HepG2 (cell line): Measurements from ENCODE around the gene SHPK. TPM values are rescaled to one million over a fixed set of nuclear protein-coding genes. Genes with fewer than 3 reads are reported as not detected.

ENCODE experiments used
- ATAC-seq: fragments of 200-7000 bp; cut with Tn5 transposase; 3 replicates; pipeline ENCODE4 v1.9.1; 2020; ENCODE audit warnings: mild to moderate bottlenecking, moderate library complexity
- BruUV-seq: library from RNA; stranded (reverse); fragments of 400-500 nt; replicated peaks from 2 replicates; lab custom pipeline; 2021; lab: Mats Ljungman, UMichigan
- CTCF ChIA-PET: fragments of 300-600 bp; formaldehyde crosslinking; extraction: SDS; loops from one replicate; lab custom pipeline; 2021; ENCODE audit warnings: low total read pairs, inconsistent platforms, low intra/inter-chr PET ratio; lab: Yijun Ruan, JAX
- POLR2A ChIA-PET: fragments of 350-600 bp; sonication (Branson Sonifier 250); formaldehyde crosslinking; loops from one replicate; lab custom pipeline; 2020; ENCODE audit warnings: antibody characterized with exemption, inconsistent platforms; lab: Yijun Ruan, JAX
- DNase-seq: peaks from one replicate; pipeline ENCODE4 v3.0.0-alpha.2; 2015; ENCODE audit warnings: low spot score
- FAIRE-seq: peaks from 3 replicates; lab custom pipeline; 2011; peaks lifted over from hg19 to GRCh38; lab: Jason Lieb, UNC
- H2AFZ ChIP-seq: one replicate; pipeline ENCODE4 v1.6.1; 2011; ENCODE audit warnings: low read length, inconsistent platforms
- H3K27ac ChIP-seq: fragments of 300-600 bp; 3 replicates; pipeline ENCODE4 v1.8.0; 2011; ENCODE audit warnings: mixed run types, mild to moderate bottlenecking, mixed read lengths, low read length, inconsistent platforms; ENCODE audit not compliant: insufficient read depth; ENCODE audit errors: extremely low read length
- H3K27me3 ChIP-seq, 2 experiments: fragments of 200-600 bp in 1 of 2; 2 replicates in 1 of 2; 3 replicates in 1 of 2; pipeline versions ENCODE4 v1.6.0 to v1.8.0; 2011; ENCODE audit warnings: low read length in 2 of 2, mild to moderate bottlenecking in 2 of 2, moderate library complexity in 2 of 2, inconsistent platforms in 1 of 2; ENCODE audit not compliant: insufficient read depth in 2 of 2, control insufficient read depth in 1 of 2
- H3K36me3 ChIP-seq, 2 experiments: fragments of 200-600 bp in 1 of 2; replicated peaks in 1 of 2; 2 replicates in 1 of 2; 3 replicates in 1 of 2; pipeline versions ENCODE4 v1.5.1 to v1.8.0; 2011; ENCODE audit warnings: low read length in 2 of 2, inconsistent platforms in 1 of 2; ENCODE audit not compliant: insufficient read depth in 2 of 2, control insufficient read depth in 1 of 2
- H3K4me1 ChIP-seq: 2 replicates; pipeline ENCODE4 v1.5.1; 2012; ENCODE audit warnings: low read length, inconsistent platforms; ENCODE audit not compliant: insufficient read depth
- H3K4me2 ChIP-seq: 2 replicates; pipeline ENCODE4 v1.6.0; 2011; ENCODE audit warnings: low read depth, low read length, inconsistent platforms
- H3K4me3 ChIP-seq, 3 experiments: fragments of 200-600 bp in 1 of 3; sonication (generic), shearing (Covaris generic) in 1 of 3; replicated peaks in 1 of 3; 2 replicates each; pipeline ENCODE4 v1.5.1; 2011 to 2016; ENCODE audit warnings: low read length in 3 of 3, inconsistent platforms in 2 of 3, low read depth in 2 of 3, mild to moderate bottlenecking in 2 of 3, control low read depth in 1 of 3, mixed read lengths in 1 of 3; ENCODE audit not compliant: insufficient read depth in 1 of 3
- H3K79me2 ChIP-seq: one replicate; pipeline ENCODE4 v1.6.1; 2011; ENCODE audit warnings: low read length, inconsistent platforms; ENCODE audit not compliant: insufficient read depth
- H3K9ac ChIP-seq: 2 replicates; pipeline ENCODE4 v1.6.0; 2011; ENCODE audit warnings: mild to moderate bottlenecking, low read depth, low read length, inconsistent platforms; ENCODE audit not compliant: insufficient read depth
- H3K9me3 ChIP-seq: 2 replicates; pipeline ENCODE4 v1.5.1; 2012; ENCODE audit warnings: mild to moderate bottlenecking, low read length
- H4K20me1 ChIP-seq: 2 replicates; pipeline ENCODE4 v1.6.0; 2011; ENCODE audit warnings: inconsistent platforms, mild to moderate bottlenecking, low read length, moderate library complexity; ENCODE audit not compliant: insufficient read depth
- AKAP8 ChIP-seq: sonication (generic); formaldehyde crosslinking; IDR thresholded peaks from 2 replicates; pipeline ENCODE4 v1.5.1; 2020; ENCODE audit warnings: mild to moderate bottlenecking, missing genetic modification reagents
- BRF2 ChIP-seq: sonication (generic); formaldehyde crosslinking; IDR thresholded peaks from 2 replicates; pipeline ENCODE4 v1.8.1; 2022; ENCODE audit warnings: mild to moderate bottlenecking, missing genetic modification reagents
- PBX2 ChIP-seq: IDR thresholded peaks from 2 replicates; pipeline ENCODE4 v1.6.1; 2016; ENCODE audit warnings: control low read depth
- SATB2 ChIP-seq: sonication (generic); formaldehyde crosslinking; IDR thresholded peaks from 2 replicates; pipeline ENCODE4 v1.5.0; 2020; ENCODE audit warnings: missing genetic modification reagents
- TRIM22 ChIP-seq: fragments of 450-650 bp; IDR thresholded peaks from 2 replicates; pipeline ENCODE4 v1.6.1; 2017
- WIZ ChIP-seq: sonication (generic); formaldehyde crosslinking; IDR thresholded peaks from 2 replicates; pipeline ENCODE4 v1.5.1; 2020; ENCODE audit warnings: mild to moderate bottlenecking, missing genetic modification reagents
- YEATS4 ChIP-seq: sonication (generic); formaldehyde crosslinking; IDR thresholded peaks from 2 replicates; pipeline ENCODE4 v1.4.0; 2020; ENCODE audit warnings: missing genetic modification reagents, borderline replicate concordance
- ZBTB26 ChIP-seq: IDR thresholded peaks from 2 replicates; pipeline ENCODE4 v1.6.1; 2016; ENCODE audit warnings: missing compliant biosample characterization, missing genetic modification reagents, borderline replicate concordance
- ZBTB4 ChIP-seq: sonication (generic); formaldehyde crosslinking; IDR thresholded peaks from 2 replicates; pipeline ENCODE4 v1.4.0; 2020; ENCODE audit warnings: missing genetic modification reagents, mild to moderate bottlenecking, borderline replicate concordance
- ZNF230 ChIP-seq: sonication (generic); formaldehyde crosslinking; IDR thresholded peaks from 2 replicates; pipeline ENCODE4 v1.4.0; 2020; ENCODE audit warnings: mild to moderate bottlenecking, missing genetic modification reagents
- ZNF687 ChIP-seq: sonication (generic); formaldehyde crosslinking; IDR thresholded peaks from 2 replicates; pipeline ENCODE4 v1.5.1; 2020; ENCODE audit warnings: mild to moderate bottlenecking, missing genetic modification reagents, moderate library complexity
- ZNF766 ChIP-seq: sonication (generic); formaldehyde crosslinking; IDR thresholded peaks from 2 replicates; pipeline ENCODE4 v1.5.0; 2020; ENCODE audit warnings: missing genetic modification reagents, borderline replicate concordance
- WGBS: methylation state at CpG from one replicate; pipeline ENCODE4 v1.1.6; 2017; ENCODE audit warnings: low lambda C conversion rate; 5-methylcytosine and 5-hydroxymethylcytosine counted together
- in situ Hi-C: cut with HindIII; loops from 2 replicates; pipeline ENCODE4 v1.10.0; 2017; ENCODE audit warnings: low pct_unique_long_range_greater_than_20kb; ENCODE audit not compliant: extremely low pct_ligation_motif_present
- intact Hi-C: fragments of 100-400 bp; cut with micrococcal nuclease; formaldehyde crosslinking; loops from one replicate; pipeline ENCODE4 v1.10.0; 2022; ENCODE audit not compliant: unreplicated experiment
- polyA plus RNA-seq, 8 experiments: library from polyadenylated mRNA; depleted of rRNA in 3 of 8; stranded (reverse) in 7 of 8; unstranded in 1 of 8; fragments of >200 nt; fragmentation: Illumina TruSeq in 4 of 8; extraction: Trizol in 4 of 8; gene quantifications; 2 replicates each; pipeline versions ENCODE4 v1.2.1 to v1.2.3, GENCODE V29; 2011 to 2016; ENCODE audit warnings: low read depth in 4 of 8, missing spikeins in 1 of 8, mixed read lengths in 1 of 8; ENCODE audit not compliant: insufficient read depth in 1 of 8
- total RNA-seq, 5 experiments: library from RNA; depleted of rRNA; stranded (reverse); fragments of >200 nt; fragmentation: Illumina TruSeq; extraction: Trizol; gene quantifications; 2 replicates each; pipeline ENCODE4 v1.2.3, GENCODE V29; 2016; ENCODE audit warnings: low read depth in 1 of 5

Gene SHPK
- total and polyA plus RNA-seq, 2 of the 13 experiments (the other 11 are each of a cell fraction or from before 2014, with no cell fraction given): 16.2 to 30.9 TPM

- peaks cover 21 to 49% of the 10 kb centered on the region in 2 experiments for H3K36me3 ChIP-seq
- BruUV-seq: no TSS peak
- TF ChIP-seq TRIM22 (no peak), ZNF766 (CRISPR knock-in tag) (no peak), YEATS4 (CRISPR knock-in tag) (no peak), WIZ (CRISPR knock-in tag) (no peak), ZNF687 (CRISPR knock-in tag) (no peak), BRF2 (CRISPR knock-in tag) (no peak), AKAP8 (CRISPR knock-in tag) (no peak), ZNF230 (no peak), ZBTB26 (CRISPR knock-in tag) (no peak), SATB2 (no peak), ZBTB4 (no peak), PBX2 (CRISPR knock-in tag) (no peak)
These were observed 45.3 kb downstream of the SHPK start for GRCh38 chr17:3590768-3591167.

More at GRCh38 chr17:3590768-3591167, 45.3 kb downstream of the SHPK start:
- no peak overlapping the region for H3K27ac ChIP-seq
- intact Hi-C loops (no loop called here), in situ Hi-C loops (no loop called here)
- ChIA-PET POLR2A (no interaction called here), CTCF (no interaction called here)
- no peak overlapping the region for H3K4me2 ChIP-seq
- no peak overlapping the region for H3K4me3 ChIP-seq
- 94% methylated on average over 12 of the region's 15 CpGs for WGBS
- no peaks in the 10 kb centered on the region for H4K20me1 ChIP-seq
- H3K79me2 ChIP-seq: no peaks in the 10 kb centered on the region
- H3K9ac ChIP-seq: no peak overlapping the region
- DNase-seq (no peak), ATAC-seq (no peak), FAIRE-seq (no peak)
- H2AFZ ChIP-seq: no peak overlapping the region
- no peaks in the 10 kb centered on the region for H3K27me3 ChIP-seq
- no peaks in the 10 kb centered on the region for H3K9me3 ChIP-seq
- H3K4me1 ChIP-seq: no peaks in the 10 kb centered on the region
